ENCODE results near the gene CDIP1. TPM values are rescaled to one million over a fixed set of nuclear protein-coding genes. Genes with fewer than 3 reads are reported as not detected.

The CDIP1 gene
- total RNA-seq, 3 donors from 2014 or later, result 9.1 to 9.9 (median 9.5) TPM

GRCh38 chr16:4529085-4530060 lies 9.2 kb downstream of the CDIP1 start:
- intact Hi-C loops (cut with DNase I; ENCODE audit: low total_unique reads), result no loop called here
- DNase-seq (ENCODE audit: low spot score in 2 of 2), result no peak
- no peak overlapping the region for H3K27ac ChIP-seq
- no peak overlapping the region for H3K4me3 ChIP-seq
- TF ChIP-seq CTCF (IDR thresholded peaks at IDR 0.05), result no peak
- TF ChIP-seq POLR2A (IDR thresholded peaks at IDR 0.05), result no peak
- no peaks in the 10 kb centered on the region for H3K27me3 ChIP-seq
- no peaks in the 10 kb centered on the region for H3K9me3 ChIP-seq
- H3K36me3 ChIP-seq, result no peaks in the 10 kb centered on the region
- no peaks in the 10 kb centered on the region for H3K4me1 ChIP-seq

- H3K4me3 ChIP-seq, result no peak overlapping the region
- intact Hi-C loops (cut with DNase I; ENCODE audit: low total_unique reads), result no loop called here
- H3K27me3 ChIP-seq, result no peaks in the 10 kb centered on the region
- no peaks in the 10 kb centered on the region for H3K4me1 ChIP-seq
- no peak overlapping the region for H3K27ac ChIP-seq
- H3K9me3 ChIP-seq, result no peaks in the 10 kb centered on the region
- no peaks in the 10 kb centered on the region for H3K36me3 ChIP-seq
- TF ChIP-seq POLR2AphosphoS5 (IDR thresholded peaks at IDR 0.05) (no peak), CTCF (IDR thresholded peaks at IDR 0.05) (no peak), POLR2A (IDR thresholded peaks at IDR 0.05) (no peak)
- DNase-seq (ENCODE audit: low spot score in 2 of 2), result no peak
Observed at GRCh38 chr16:4525634-4526277, 12.8 kb downstream of the CDIP1 start.

GRCh38 chr16:4525069-4525468 lies 13.5 kb downstream of the CDIP1 start:
- H3K27ac ChIP-seq, result no peak overlapping the region
- no peaks in the 10 kb centered on the region for H3K27me3 ChIP-seq
- no peaks in the 10 kb centered on the region for H3K9me3 ChIP-seq
- no peak for DNase-seq (ENCODE audit: low spot score in 2 of 2)
- intact Hi-C loops (cut with DNase I; ENCODE audit: low total_unique reads), result no loop called here
- TF ChIP-seq CTCF (IDR thresholded peaks at IDR 0.05), result no peak
- TF ChIP-seq POLR2A (IDR thresholded peaks at IDR 0.05), result no peak
- no peak overlapping the region for H3K4me3 ChIP-seq
- H3K36me3 ChIP-seq, result no peaks in the 10 kb centered on the region
- H3K4me1 ChIP-seq, result no peaks in the 10 kb centered on the region

GRCh38 chr16:4524571-4524970 lies 14.0 kb downstream of the CDIP1 start:
- no peak overlapping the region for H3K27ac ChIP-seq
- intact Hi-C loops (cut with DNase I; ENCODE audit: low total_unique reads), result no loop called here
- DNase-seq (ENCODE audit: low spot score in 2 of 2), result no peak
- H3K4me1 ChIP-seq, result no peaks in the 10 kb centered on the region
- TF ChIP-seq POLR2AphosphoS5 (IDR thresholded peaks at IDR 0.05) (no peak), CTCF (IDR thresholded peaks at IDR 0.05) (no peak)
- no peaks in the 10 kb centered on the region for H3K36me3 ChIP-seq
- H3K27me3 ChIP-seq, result no peaks in the 10 kb centered on the region
- H3K9me3 ChIP-seq, result no peaks in the 10 kb centered on the region
- H3K4me3 ChIP-seq, result no peak overlapping the region

GRCh38 chr16:4523686-4524085 lies 14.9 kb downstream of the CDIP1 start:
- no peaks in the 10 kb centered on the region for H3K4me1 ChIP-seq
- no peak for DNase-seq (ENCODE audit: low spot score in 2 of 2)
- no peak overlapping the region for H3K27ac ChIP-seq
- H3K9me3 ChIP-seq, result no peaks in the 10 kb centered on the region
- H3K4me3 ChIP-seq, result no peak overlapping the region
- no peaks in the 10 kb centered on the region for H3K36me3 ChIP-seq
- H3K27me3 ChIP-seq, result no peaks in the 10 kb centered on the region
- intact Hi-C loops (cut with DNase I; ENCODE audit: low total_unique reads), result no loop called here
- TF ChIP-seq POLR2A (IDR thresholded peaks at IDR 0.05) (no peak), POLR2AphosphoS5 (IDR thresholded peaks at IDR 0.05) (no peak), CTCF (IDR thresholded peaks at IDR 0.05) (no peak)

Measured in breast epithelium (tissue), 4 donors.